C4-2B (cell line): ENCODE results near the gene SMIM35.

ENCODE experiments used
- ZFX ChIP-seq: fragments of 450-650 bp; IDR thresholded peaks from 2 replicates; pipeline ENCODE4 v1.6.1; 2017
- TF ChIP-seq, protein P1 (sequence below): fragments of 450-650 bp; conservative IDR thresholded peaks from 2 replicates; pipeline ENCODE4 v1.5.1; 2017; ENCODE audit warnings: mild to moderate bottlenecking

DNA sequence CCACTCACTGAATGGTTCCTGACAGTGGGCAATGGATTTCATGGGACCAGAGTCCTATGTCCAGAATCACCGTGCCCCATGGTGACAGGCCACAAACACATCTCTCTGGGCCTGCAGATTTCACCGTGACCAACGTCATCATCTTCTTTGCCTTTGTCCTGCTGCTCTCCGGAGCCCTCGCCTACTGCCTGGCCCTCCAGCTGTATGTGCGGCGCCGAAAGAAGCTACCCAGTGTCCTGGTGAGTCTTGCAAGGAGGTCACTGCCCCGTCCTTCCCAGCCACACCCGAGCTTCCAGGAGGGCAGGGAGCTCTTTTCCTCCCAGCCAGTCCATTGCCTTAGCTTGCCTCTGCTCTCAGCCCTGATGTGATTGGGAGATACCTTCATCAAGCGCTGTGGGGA, 91.3 kb downstream of the SMIM35 start:
- TF ChIP-seq, protein P1, sequence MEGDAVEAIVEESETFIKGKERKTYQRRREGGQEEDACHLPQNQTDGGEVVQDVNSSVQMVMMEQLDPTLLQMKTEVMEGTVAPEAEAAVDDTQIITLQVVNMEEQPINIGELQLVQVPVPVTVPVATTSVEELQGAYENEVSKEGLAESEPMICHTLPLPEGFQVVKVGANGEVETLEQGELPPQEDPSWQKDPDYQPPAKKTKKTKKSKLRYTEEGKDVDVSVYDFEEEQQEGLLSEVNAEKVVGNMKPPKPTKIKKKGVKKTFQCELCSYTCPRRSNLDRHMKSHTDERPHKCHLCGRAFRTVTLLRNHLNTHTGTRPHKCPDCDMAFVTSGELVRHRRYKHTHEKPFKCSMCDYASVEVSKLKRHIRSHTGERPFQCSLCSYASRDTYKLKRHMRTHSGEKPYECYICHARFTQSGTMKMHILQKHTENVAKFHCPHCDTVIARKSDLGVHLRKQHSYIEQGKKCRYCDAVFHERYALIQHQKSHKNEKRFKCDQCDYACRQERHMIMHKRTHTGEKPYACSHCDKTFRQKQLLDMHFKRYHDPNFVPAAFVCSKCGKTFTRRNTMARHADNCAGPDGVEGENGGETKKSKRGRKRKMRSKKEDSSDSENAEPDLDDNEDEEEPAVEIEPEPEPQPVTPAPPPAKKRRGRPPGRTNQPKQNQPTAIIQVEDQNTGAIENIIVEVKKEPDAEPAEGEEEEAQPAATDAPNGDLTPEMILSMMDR = no peak
- TF ChIP-seq ZFX = no peak
